Left ventricle myocardium inferior (tissue), 1 donor: ENCODE data around the gene HDAC4. TPM values are rescaled to one million over a fixed set of nuclear protein-coding genes. Genes with fewer than 3 reads are reported as not detected.
A peak's percentile ranks its signal among the peaks of the same experiment; 100 is the strongest.

ENCODE experiments used
- DNase-seq: peaks from one replicate; pipeline ENCODE4 v3.0.0-alpha.2; 2020
- H3K27ac ChIP-seq: fragments of 200-600 bp; replicated peaks from 2 replicates; pipeline ENCODE4 v1.8.0; 2021
- H3K27me3 ChIP-seq: fragments of 200-600 bp; 2 replicates; pipeline ENCODE4 v1.8.0; 2021; ENCODE audit warnings: low read depth
- H3K36me3 ChIP-seq: fragments of 200-600 bp; 2 replicates; pipeline ENCODE4 v1.8.0; 2021
- H3K4me1 ChIP-seq: fragments of 200-600 bp; 2 replicates; pipeline ENCODE4 v1.8.0; 2021
- H3K4me3 ChIP-seq: fragments of 200-600 bp; 2 replicates; pipeline ENCODE4 v1.8.0; 2021; ENCODE audit warnings: mild to moderate bottlenecking, moderate library complexity
- H3K9me3 ChIP-seq: fragments of 200-600 bp; replicated peaks from 2 replicates; pipeline ENCODE4 v1.8.0; 2021
- intact Hi-C: fragments of 100-400 bp; cut with micrococcal nuclease; formaldehyde crosslinking; loops from one replicate; pipeline ENCODE4 v1.11.0; 2022
- total RNA-seq: library from RNA; stranded (reverse); fragmentation: NEBNext Ultra II Directional; extraction: Animal tissue kit (Norgen Biotek cat#: 25700); gene quantifications from one replicate; pipeline ENCODE4 v1.2.1, GENCODE V29; 2021
- TF ChIP-seq, protein P1 (sequence below): fragments of 200-600 bp; IDR thresholded peaks from 2 replicates; pipeline ENCODE4 v1.8.0; 2021; ENCODE audit warnings: antibody characterized with exemption, mild to moderate bottlenecking, borderline replicate concordance
- donor health status: DM: no; HTN: yes; CAD: no; lungs with severe emphysema.

HDAC4 gene
- total RNA-seq, 1 donor from 2014 or later = 23.9 TPM

DNA sequence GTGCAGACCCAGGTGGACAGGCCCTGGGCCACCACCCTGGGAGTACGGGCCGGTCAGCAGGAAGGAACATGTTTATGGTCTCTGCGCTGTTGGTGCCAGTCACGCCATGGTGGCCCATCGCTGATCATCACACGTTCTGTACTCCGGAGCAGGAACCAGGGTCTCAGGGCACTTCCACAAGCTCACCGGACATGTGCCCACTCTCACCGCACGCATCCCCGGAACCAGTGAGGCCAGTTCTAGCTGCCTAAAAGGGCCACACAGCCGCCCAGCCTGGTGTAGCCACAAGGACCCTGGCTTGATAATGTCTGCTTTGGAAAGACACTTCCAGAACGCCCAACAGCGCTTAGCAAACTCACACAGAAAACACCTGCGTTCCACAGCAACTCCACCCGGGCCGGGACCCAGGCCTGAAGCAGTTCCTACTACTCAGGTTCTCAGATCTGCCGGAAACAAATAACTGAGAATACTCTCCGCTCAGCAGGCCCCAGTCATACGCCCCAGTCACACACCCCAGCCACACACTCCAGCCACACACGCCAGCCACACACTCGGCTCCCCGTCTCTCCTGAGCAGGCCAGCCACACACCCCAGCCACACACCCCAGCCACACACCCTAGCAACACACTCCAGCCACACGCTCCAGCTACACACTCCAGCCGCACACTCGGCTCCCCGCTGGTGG, 123.3 kb downstream of the HDAC4 start:
- Histone ChIP-seq H3K4me1 (peaks cover 60% of the 10 kb centered on the region), H3K27ac (no peak overlapping the region), H3K36me3 (no peaks in the 10 kb centered on the region), H3K4me3 (no peak overlapping the region), H3K27me3 (no peaks in the 10 kb centered on the region), H3K9me3 (no peaks in the 10 kb centered on the region)
- DNase-seq = no peak
- intact Hi-C loops = no loop called here
- TF ChIP-seq, protein P1, sequence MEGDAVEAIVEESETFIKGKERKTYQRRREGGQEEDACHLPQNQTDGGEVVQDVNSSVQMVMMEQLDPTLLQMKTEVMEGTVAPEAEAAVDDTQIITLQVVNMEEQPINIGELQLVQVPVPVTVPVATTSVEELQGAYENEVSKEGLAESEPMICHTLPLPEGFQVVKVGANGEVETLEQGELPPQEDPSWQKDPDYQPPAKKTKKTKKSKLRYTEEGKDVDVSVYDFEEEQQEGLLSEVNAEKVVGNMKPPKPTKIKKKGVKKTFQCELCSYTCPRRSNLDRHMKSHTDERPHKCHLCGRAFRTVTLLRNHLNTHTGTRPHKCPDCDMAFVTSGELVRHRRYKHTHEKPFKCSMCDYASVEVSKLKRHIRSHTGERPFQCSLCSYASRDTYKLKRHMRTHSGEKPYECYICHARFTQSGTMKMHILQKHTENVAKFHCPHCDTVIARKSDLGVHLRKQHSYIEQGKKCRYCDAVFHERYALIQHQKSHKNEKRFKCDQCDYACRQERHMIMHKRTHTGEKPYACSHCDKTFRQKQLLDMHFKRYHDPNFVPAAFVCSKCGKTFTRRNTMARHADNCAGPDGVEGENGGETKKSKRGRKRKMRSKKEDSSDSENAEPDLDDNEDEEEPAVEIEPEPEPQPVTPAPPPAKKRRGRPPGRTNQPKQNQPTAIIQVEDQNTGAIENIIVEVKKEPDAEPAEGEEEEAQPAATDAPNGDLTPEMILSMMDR = no peak

DNA sequence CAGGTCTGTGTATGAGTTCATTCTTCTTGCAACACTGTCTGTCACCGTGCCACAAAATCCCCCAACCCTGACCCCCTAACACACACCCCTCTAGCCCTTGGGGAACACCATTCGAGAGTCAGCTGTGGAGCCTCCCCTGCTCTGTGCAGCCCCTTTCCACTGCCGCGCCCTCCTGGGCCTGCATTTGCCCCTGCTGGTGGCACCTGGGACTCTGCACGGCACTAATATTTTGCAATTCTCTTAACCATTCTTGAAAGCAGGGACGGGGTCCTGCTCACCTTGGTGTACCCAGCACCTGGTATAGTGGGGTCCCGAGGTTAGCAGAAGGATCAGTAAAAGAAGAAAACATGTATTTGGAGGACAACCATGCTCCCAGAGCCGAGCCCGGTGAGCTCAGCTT, 124.0 kb downstream of the HDAC4 start:
- Histone ChIP-seq H3K27ac (peak overlapping the region; percentile 85), H3K36me3 (no peaks in the 10 kb centered on the region), H3K4me3 (no peak overlapping the region), H3K9me3 (no peaks in the 10 kb centered on the region), H3K27me3 (no peaks in the 10 kb centered on the region), H3K4me1 (peaks cover 60% of the 10 kb centered on the region)
- intact Hi-C loops = no loop called here
- TF ChIP-seq, protein P1 = no peak
- no peak for DNase-seq

DNA sequence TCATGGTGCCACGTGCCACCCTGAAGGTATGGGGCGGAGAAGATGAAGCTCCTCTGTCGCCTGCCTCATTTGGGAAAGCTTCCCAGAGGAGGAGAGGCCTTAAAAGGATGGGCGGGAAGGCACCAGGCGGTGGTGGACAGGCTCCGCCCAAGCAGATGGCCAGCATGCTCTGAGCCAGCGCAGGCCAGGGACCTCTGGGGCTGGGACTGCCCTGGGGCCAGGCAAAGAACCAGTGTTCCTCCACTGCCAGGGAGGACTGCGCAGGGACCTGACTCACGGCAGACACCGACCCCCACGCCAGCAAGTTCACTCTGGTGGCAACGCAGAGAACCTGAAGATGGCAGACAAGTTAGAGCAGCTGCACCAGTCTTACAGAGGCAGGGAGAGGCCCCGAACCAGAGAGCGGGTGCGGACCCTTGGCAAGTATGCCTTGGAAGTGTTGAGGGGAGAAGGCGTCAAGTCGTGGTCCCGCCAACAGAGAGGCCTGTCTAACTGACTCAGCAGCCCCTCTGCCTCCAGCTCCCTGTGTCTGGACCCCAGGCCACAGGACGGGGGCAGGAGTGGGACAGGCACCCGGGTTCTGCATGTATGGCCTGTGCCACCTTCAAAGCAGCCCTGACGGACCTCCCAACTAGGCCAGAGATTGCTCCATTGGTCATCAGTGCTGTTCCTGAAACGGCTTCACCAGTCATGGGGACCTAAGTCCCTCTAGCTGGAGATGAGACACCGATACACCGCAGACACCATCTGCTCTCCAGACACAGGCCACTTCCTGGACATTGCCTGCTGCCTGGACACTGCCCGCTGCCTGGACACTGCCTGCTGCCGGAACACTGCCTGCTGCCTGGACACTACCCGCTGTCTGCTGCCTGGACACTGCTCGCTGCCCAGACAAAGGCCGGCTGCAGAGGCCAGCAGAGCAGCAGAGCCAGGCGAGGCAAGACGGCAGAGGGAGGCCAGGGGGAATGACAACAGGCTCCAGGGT, 124.7 kb downstream of the HDAC4 start:
- Histone ChIP-seq H3K4me3 (peak overlapping the region; percentile 49), H3K9me3 (no peaks in the 10 kb centered on the region), H3K27me3 (no peaks in the 10 kb centered on the region), H3K4me1 (peaks cover 60% of the 10 kb centered on the region), H3K36me3 (no peaks in the 10 kb centered on the region), H3K27ac (peak overlapping the region; percentile 85)
- TF ChIP-seq, protein P1 = no peak
- DNase-seq = peak; percentile 71
- intact Hi-C loops = no loop called here

DNA sequence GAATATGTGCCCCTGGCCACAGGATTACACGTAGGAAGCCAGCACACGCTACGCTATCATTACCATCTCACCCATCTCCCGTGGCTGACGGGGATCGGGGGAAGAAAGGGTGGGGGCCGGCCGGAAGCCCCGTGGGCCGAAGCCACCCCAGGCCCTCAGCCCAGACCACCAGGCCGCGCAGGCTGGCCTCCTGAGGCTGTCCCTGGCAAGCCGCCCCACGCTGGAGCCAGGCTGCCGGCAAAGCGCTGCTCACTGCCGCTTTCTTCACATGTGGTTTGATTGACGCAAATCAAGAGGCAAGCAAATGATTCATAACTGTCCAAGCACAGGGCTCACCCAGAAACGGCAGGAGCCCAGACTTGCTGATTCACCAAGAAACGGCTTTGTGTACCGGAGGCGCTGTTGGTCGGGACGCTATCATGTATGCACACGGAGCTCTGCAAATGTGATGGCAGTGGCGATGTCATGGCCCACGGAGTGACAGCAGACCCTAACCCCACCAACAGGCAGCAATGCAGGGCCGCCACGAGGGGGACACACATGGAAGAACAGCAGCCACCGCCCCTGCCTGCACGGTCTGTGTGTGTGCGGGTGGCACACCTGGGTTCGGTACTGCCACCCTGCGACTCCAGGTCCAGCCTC, 125.7 kb downstream of the HDAC4 start:
- Histone ChIP-seq H3K4me3 (peak overlapping the region; percentile 49), H3K9me3 (no peaks in the 10 kb centered on the region), H3K27ac (peak overlapping the region; percentile 85), H3K4me1 (peaks cover 60% of the 10 kb centered on the region), H3K36me3 (no peaks in the 10 kb centered on the region), H3K27me3 (no peaks in the 10 kb centered on the region)
- intact Hi-C loops = no loop called here
- TF ChIP-seq, protein P1 = peak; percentile 6
- peak; percentile 78 for DNase-seq

DNA sequence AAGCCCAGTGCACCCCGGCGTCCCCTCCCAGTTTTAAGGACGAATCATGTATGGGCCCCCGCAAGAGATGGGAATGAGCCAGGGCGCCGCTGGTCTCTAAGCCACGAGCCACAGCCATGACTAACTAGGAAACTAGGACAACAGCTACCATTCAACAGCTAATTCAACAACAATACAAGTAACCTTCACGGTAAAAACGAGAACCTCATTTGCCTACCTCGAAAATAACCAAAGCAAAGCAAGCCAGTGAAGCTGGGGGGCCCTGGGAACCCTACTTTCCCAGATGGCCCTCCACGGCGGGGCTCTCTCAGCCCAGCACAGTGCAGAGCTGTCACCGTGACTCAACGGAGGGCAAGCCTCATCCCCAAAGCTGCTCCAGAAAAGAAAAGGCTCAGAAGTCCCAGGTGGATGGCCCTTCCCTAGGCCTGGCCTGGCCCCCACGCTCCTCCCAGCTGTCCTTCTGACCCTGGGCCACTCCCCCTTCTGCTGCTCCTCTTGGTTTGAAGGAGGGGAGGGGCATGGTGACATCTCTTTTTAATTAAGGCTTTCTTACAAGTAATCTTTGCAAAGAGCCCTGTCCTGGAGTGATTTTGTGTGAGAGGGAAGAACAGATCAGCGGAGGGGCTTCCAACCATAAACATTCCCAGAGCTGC, 126.3 kb downstream of the HDAC4 start:
- peak overlapping the region; percentile 85 for H3K27ac ChIP-seq
- peak overlapping the region; percentile 49 for H3K4me3 ChIP-seq
- TF ChIP-seq, protein P1 = no peak
- no peaks in the 10 kb centered on the region for H3K36me3 ChIP-seq
- no peak for DNase-seq
- intact Hi-C loops = no loop called here
- peaks cover 56% of the 10 kb centered on the region for H3K4me1 ChIP-seq
- no peaks in the 10 kb centered on the region for H3K27me3 ChIP-seq
- no peaks in the 10 kb centered on the region for H3K9me3 ChIP-seq
